ENCODE measurements around the gene HNRNPUL1.

Gene HNRNPUL1

GRCh38 chr19:41297628-41298347, 33.6 kb downstream of the HNRNPUL1 start:
- peak; percentile 90 for DNase-seq (ENCODE audit: low spot score)
- in situ Hi-C loops (cut with MboI; ENCODE audit: low pct_unique_long_range_greater_than_20kb, low sequenced_read_pairs, unreplicated experiment) = no loop called here
- TF ChIP-seq CTCF (IDR thresholded peaks at IDR 0.05; ENCODE audit: extremely low read depth, insufficient read depth, missing control alignments) = peak; percentile 28

GRCh38 chr19:41298348-41298964, 34.3 kb downstream of the HNRNPUL1 start:
- no peak for TF ChIP-seq CTCF (IDR thresholded peaks at IDR 0.05; ENCODE audit: extremely low read depth, insufficient read depth, missing control alignments)
- in situ Hi-C loops (cut with MboI; ENCODE audit: low pct_unique_long_range_greater_than_20kb, low sequenced_read_pairs, unreplicated experiment) = no loop called here
- DNase-seq (ENCODE audit: low spot score) = no peak

- in situ Hi-C loops (cut with MboI; ENCODE audit: low pct_unique_long_range_greater_than_20kb, low sequenced_read_pairs, unreplicated experiment) = no loop called here
- TF ChIP-seq CTCF (IDR thresholded peaks at IDR 0.05; ENCODE audit: extremely low read depth, insufficient read depth, missing control alignments) = no peak
- no peak for DNase-seq (ENCODE audit: low spot score)
Measured at GRCh38 chr19:41299046-41299754, 35.0 kb downstream of the HNRNPUL1 start.

GRCh38 chr19:41299755-41300089, 35.5 kb downstream of the HNRNPUL1 start:
- TF ChIP-seq CTCF (IDR thresholded peaks at IDR 0.05; ENCODE audit: extremely low read depth, insufficient read depth, missing control alignments) = no peak
- DNase-seq (ENCODE audit: low spot score) = no peak
- in situ Hi-C loops (cut with MboI; ENCODE audit: low pct_unique_long_range_greater_than_20kb, low sequenced_read_pairs, unreplicated experiment) = no loop called here

- in situ Hi-C loops (cut with MboI; ENCODE audit: low pct_unique_long_range_greater_than_20kb, low sequenced_read_pairs, unreplicated experiment) = no loop called here
- no peak for TF ChIP-seq CTCF (IDR thresholded peaks at IDR 0.05; ENCODE audit: extremely low read depth, insufficient read depth, missing control alignments)
- DNase-seq (ENCODE audit: low spot score) = no peak
Measured at GRCh38 chr19:41300555-41300954, 36.4 kb downstream of the HNRNPUL1 start.

- in situ Hi-C loops (cut with MboI; ENCODE audit: low pct_unique_long_range_greater_than_20kb, low sequenced_read_pairs, unreplicated experiment) = no loop called here
- peak; percentile 84 for DNase-seq (ENCODE audit: low spot score)
- TF ChIP-seq CTCF (IDR thresholded peaks at IDR 0.05; ENCODE audit: extremely low read depth, insufficient read depth, missing control alignments) = no peak
Measured at GRCh38 chr19:41302624-41303351, 38.6 kb downstream of the HNRNPUL1 start.

Measured in GM13977 (cell line).